GM10248 (cell line): Measurements from ENCODE around the gene GRIK5.

Experiments
- CTCF ChIA-PET: fragments of 300-600 bp; sonication (Branson Sonifier 250); formaldehyde crosslinking; extraction: SDS; loops from one replicate; lab custom pipeline; 2021; ENCODE audit warnings: antibody characterized with exemption; lab: Yijun Ruan, JAX
- POLR2A ChIA-PET: fragments of 350-650 bp; sonication (Branson Sonifier 250); formaldehyde crosslinking; extraction: SDS; loops from one replicate; lab custom pipeline; 2020; ENCODE audit warnings: antibody characterized with exemption; lab: Yijun Ruan, JAX
- DNase-seq: peaks from one replicate; pipeline ENCODE4 v3.0.0; 2012; ENCODE audit errors: extremely low spot score
- TF ChIP-seq, protein P1 (sequence below): IDR thresholded peaks from 2 replicates; pipeline ENCODE4 v1.5.1; 2012; ENCODE audit warnings: mild to moderate bottlenecking, low read depth; ENCODE audit errors: extremely low read depth, missing control alignments, control extremely low read depth

Gene GRIK5, protein sequence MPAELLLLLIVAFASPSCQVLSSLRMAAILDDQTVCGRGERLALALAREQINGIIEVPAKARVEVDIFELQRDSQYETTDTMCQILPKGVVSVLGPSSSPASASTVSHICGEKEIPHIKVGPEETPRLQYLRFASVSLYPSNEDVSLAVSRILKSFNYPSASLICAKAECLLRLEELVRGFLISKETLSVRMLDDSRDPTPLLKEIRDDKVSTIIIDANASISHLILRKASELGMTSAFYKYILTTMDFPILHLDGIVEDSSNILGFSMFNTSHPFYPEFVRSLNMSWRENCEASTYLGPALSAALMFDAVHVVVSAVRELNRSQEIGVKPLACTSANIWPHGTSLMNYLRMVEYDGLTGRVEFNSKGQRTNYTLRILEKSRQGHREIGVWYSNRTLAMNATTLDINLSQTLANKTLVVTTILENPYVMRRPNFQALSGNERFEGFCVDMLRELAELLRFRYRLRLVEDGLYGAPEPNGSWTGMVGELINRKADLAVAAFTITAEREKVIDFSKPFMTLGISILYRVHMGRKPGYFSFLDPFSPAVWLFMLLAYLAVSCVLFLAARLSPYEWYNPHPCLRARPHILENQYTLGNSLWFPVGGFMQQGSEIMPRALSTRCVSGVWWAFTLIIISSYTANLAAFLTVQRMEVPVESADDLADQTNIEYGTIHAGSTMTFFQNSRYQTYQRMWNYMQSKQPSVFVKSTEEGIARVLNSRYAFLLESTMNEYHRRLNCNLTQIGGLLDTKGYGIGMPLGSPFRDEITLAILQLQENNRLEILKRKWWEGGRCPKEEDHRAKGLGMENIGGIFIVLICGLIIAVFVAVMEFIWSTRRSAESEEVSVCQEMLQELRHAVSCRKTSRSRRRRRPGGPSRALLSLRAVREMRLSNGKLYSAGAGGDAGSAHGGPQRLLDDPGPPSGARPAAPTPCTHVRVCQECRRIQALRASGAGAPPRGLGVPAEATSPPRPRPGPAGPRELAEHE

DNA sequence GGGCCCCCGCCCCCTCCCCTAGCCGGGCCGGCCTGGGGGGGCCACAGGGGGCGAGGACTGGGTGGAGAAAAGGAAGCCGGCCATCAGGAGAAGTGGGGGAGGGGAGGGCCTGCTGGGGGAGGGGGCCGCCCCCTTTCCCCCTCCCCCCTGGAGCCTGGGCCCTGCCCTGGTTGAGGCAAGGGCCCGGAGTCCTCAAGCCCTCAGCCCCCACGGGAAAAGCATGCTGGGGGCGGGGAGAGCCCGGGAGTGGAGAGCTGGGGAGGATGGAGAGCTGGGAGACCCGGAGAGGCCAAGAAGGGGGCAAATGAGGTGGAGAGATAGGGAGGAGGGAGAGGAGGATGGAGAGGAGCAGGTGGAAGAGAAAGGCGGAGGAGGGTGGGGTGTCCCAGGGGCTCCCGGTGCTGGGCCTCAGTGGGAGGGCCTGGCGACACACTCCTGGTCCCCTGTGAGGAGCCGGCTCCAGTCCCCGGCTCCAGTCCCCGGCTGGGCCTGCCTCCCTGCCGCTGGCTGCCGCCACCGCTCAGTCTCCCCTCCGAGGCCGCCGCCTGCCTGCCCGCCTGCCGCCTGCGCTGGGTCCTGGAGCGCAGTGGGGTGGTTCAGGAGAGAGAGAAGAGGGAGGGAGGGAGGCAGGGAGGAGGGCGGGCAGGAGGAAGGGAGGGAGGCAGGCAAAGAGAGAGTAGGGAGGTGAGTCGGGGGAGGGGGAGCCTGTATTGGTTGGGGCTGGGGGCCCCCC, at the start of gene GRIK5:
Gene GRIK5 (minus strand): TSS at position 588 of the 733 bp plus-strand sequence. CDS start 4,436 bp downstream, outside the sequence.
- DNase-seq: no peak
- ChIA-PET POLR2A (no interaction called here), CTCF (no interaction called here)
- TF ChIP-seq, protein P1, sequence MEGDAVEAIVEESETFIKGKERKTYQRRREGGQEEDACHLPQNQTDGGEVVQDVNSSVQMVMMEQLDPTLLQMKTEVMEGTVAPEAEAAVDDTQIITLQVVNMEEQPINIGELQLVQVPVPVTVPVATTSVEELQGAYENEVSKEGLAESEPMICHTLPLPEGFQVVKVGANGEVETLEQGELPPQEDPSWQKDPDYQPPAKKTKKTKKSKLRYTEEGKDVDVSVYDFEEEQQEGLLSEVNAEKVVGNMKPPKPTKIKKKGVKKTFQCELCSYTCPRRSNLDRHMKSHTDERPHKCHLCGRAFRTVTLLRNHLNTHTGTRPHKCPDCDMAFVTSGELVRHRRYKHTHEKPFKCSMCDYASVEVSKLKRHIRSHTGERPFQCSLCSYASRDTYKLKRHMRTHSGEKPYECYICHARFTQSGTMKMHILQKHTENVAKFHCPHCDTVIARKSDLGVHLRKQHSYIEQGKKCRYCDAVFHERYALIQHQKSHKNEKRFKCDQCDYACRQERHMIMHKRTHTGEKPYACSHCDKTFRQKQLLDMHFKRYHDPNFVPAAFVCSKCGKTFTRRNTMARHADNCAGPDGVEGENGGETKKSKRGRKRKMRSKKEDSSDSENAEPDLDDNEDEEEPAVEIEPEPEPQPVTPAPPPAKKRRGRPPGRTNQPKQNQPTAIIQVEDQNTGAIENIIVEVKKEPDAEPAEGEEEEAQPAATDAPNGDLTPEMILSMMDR: no peak

DNA sequence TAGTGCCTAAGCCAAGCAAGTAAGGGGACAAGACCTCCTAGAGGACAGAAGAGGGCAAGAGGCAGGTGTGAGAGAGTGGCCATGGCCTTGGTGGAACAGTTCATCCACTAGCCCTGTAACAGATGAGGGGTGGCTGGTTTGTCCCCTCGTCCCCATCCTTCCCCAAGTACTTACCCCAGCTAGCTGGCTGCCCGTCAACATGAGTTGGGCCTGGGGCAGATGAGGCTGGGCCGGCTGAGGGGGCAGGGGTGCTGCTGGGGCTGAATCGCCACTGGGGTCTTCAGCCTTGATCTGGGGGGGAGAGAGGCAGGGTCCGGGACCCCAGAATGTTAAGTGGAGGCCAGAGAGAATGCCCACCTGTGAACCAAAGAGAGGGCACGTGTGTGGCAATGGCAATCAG, 47.1 kb upstream of the GRIK5 start:
- TF ChIP-seq, protein P1: no peak
- CTCF ChIA-PET: interaction anchor here (1.0 to 4.5 kb wide), 6 partner anchors 8 to 283 kb away, joined by 4 to 29 read pairs (median 6); partner anchors contain the start of gene POU2F2

DNA sequence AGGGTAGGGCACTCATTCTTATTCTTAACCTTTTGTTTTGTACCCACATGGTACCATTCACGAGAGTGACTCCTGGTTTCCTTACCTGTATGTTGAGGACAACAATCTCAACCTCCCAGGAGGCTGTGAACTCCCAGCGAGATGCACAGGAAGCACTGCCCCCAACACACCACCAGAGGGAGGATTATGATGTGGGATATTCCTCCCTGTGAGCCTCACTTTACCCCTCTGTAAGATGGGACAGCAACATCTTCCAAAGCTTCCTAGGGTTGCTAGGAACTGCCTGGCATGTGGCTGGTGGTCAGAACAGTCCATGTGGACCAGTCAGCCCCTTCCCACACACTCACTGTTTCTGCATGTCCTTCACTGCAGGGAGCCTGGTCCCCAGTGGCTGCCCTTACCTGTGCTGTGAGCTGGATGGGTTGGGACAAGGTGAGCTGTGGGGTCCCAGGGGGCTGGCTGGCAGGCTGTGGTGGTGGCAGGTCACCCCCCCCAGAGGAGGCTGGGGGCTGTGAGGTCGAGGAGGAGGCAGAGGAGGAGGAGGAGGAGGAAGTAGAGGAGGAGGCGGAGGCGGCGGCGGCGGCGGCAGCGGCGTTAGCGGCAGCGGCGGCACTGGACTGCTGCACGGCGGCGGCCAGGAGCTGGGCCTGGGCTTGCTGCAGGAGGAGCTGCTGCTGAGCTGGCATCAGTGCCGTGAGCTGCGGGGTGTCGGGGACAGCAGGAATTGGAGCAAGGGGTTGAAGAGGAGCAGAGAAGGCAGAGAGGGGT, 46.5 kb upstream of the GRIK5 start:
- ChIA-PET CTCF (interaction anchor here (1.0 to 4.5 kb wide), 9 partner anchors 8 to 284 kb away, joined by 3 to 34 read pairs (median 6); partner anchors contain the start of gene POU2F2), POLR2A (no interaction called here)
- TF ChIP-seq, protein P1: no peak
- DNase-seq: no peak

More for the DNA sequence above, 47.1 kb upstream of the GRIK5 start:
- POLR2A ChIA-PET: no interaction called here
- no peak for DNase-seq

DNA sequence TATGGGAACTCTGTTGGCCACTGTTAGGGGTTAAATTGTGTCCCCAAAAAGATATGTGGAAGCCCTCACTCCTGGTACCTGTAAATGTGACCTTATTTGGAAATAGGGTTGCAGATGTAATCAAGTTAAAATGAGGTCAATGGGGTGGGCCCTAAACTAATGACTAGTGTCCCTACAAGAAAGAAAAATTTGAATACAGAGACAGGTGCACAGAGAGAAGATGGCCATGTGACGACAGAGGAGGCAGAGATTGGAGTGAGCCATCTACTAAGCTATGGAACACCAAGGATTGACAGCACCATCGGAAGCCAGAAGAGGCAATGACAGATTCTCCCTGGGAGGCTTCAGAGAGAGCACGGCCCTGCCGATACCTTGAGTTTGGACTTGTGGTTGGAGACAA, 45.7 kb upstream of the GRIK5 start:
- ChIA-PET POLR2A (no interaction called here), CTCF (interaction anchor here (0.8 to 4.5 kb wide), 11 partner anchors 8 to 285 kb away, joined by 3 to 34 read pairs (median 5); partner anchors contain the start of gene POU2F2)
- TF ChIP-seq, protein P1: no peak
- DNase-seq: no peak

DNA sequence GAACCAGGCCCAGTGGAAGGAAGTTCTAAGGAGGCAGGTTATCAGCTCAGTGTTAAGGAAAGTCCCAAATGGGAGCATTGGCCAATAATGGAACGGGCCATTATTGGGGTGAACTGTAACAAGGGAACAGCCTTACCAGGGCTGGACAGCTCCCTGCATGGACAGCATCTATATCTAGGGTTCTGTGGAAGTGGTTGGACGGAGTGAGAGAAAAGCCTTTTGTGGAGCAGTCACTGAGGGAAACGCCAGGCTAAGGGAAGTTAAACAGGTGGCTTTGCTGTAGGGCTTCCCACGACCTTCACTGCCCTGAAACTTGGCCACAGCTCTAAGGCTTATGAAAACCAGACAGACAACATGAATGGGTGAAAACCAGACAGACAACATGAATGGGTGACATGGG, 45.2 kb upstream of the GRIK5 start:
- ChIA-PET CTCF (interaction anchor here (0.8 to 4.5 kb wide), 10 partner anchors 8 to 285 kb away, joined by 3 to 34 read pairs (median 5); partner anchors contain the start of gene POU2F2), POLR2A (no interaction called here)
- no peak for DNase-seq
- TF ChIP-seq, protein P1: no peak
